Activated T-cell treated with anti-CD3 and anti-CD28 coated beads for 1 hour (primary cell): Measurements from ENCODE around the gene DYNLRB1.
"Not testable (repeated sequence)": the region's sequence is repeated elsewhere in the genome, so short reads cannot be mapped to it uniquely, and the experiment has no call there.

ENCODE experiments used
- DNase-seq: peaks from one replicate; pipeline ENCODE4 v3.0.0-alpha.2; 2020; ENCODE audit warnings: low read depth

The DYNLRB1 gene

DNA sequence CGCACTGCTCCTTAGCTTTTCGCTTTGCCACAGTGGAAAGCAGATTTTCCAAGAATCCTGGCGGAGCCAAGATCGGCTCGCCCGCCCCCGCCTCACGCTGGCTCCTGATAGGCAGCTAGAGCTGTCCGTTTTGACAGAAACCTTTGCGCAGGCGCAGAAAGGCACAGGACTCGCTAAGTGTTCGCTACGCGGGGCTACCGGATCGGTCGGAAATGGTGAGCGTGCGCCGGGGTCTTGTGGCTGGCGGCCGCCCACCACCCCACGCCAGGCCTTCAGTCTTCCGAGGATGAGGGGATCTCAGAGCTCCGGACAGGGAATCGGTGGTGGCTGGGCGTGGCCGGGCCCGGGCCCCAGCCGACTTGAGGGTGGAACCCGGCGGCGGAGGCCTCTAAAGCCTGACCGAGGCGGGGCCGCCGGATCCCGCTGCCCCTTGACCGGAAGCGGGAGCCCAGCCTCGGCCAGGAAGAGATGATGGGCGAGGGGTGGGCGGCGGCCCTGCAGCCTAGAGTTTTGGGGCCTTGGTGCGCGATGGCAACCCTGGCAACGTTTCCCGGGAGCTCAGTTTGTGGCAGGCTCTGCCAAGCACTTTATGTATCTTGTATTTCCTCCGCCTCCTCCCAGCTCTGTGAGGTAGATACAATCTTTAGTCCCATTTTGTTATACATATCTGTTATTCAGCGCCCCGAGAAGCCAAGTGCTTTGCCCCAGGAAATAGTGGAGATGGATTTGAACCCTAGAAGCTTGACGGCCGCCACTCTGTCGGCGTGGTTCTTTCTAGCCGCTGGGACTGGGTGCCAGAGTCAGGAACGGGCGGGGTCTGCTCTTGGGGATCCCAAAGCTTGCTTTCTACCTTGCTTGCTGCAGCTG, at the start of gene DYNLRB1:
Gene DYNLRB1 (plus strand): TSS at position 176 of the 867 bp plus-strand sequence. CDS start 37 bp downstream, at position 213.
- DNase-seq = peak; percentile 96

DNA sequence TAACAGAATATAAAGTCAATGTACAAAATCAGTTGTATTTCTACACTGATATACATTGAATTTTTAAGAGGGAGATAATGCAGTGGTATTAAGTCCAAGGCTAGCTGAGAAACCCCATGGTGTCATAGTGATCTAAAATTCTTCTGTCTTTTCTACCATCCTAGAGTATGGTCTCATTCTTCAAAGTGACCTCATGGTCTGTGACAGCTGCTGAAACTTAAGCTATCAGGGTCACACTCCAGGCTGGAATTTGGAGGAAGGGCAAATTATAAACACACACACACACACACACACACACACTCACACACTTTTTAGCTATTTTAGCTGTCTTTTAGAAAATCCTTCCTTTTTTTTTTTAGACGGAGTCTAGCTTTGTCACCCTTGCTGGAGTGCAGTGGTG, 47.3 kb upstream of the DYNLRB1 start:
- DNase-seq = no peak

DNA sequence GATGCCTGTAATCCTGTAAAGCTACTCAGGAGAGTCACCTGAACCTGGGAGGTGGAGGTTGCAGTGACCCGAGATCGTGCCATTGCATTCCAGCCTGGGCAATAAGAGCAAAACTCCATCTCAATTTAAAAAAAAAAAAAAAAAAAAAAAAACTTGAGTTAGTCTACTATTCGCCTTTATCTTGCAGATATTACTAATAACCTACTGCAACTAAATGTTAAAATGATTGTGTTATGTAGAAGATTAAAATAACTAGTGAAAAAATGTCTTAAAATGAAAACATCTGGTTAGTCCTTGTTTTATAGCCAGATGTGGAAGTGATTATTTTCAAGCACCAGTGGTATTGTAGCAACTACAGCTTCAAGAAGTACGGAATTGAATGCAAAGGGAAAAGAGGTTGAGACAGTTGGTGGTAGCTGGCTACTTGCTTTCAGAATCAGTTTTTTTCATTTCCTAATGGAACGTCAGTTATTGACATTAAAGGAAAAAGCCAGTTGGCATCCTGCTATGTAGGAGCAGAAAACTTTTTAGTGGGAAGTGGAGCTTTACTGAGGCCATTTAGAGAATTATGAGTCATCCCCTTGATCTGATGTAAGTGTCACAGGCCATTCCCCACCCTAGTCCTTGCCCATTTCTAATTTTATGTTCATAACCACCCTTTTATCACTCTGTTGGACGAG, 43.8 kb upstream of the DYNLRB1 start:
- DNase-seq = no peak

DNA sequence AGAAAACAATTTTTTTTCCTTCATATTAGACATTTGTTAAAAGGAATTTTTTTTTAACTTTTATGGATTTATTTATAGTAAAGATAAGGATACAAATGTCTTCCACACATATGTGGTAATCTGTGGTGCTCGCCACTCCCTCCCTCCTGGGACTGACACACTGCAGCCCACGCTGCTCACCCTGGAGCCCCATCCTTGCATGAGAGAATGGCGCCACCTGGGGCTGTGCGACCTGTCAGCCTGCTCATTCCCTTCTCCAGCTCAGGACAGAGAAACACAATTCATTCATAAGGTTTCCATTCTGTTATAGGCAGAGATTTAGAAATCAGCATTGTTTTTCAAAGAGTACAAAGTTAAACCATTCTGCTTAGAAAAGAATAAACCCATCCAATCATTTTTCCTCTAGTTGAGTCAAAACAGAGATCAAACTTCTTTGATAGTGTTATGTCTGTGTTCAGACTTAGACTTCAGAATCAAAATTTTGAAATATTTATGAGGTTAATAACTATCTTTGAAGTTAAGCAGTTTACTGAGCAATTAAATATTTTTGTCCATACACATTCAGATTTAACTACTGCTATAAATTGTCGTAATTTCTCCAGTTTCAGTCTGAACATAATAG, 42.8 kb upstream of the DYNLRB1 start:
- DNase-seq = peak; percentile 11

GRCh38 chr20:34475979-34476736, 40.1 kb upstream of the DYNLRB1 start:
- DNase-seq = peak; percentile 15

- DNase-seq = no peak
Measured at GRCh38 chr20:34479627-34480026, 36.6 kb upstream of the DYNLRB1 start.

GRCh38 chr20:34482154-34482553, 34.1 kb upstream of the DYNLRB1 start:
- not testable (repeated sequence) for DNase-seq

GRCh38 chr20:34483585-34484220, 32.5 kb upstream of the DYNLRB1 start:
- DNase-seq = not testable (repeated sequence)

- DNase-seq = no peak
Measured at GRCh38 chr20:34485068-34485634, 31.1 kb upstream of the DYNLRB1 start.

GRCh38 chr20:34491226-34491931, 24.8 kb upstream of the DYNLRB1 start:
- no peak for DNase-seq

GRCh38 chr20:34491932-34492509, 24.2 kb upstream of the DYNLRB1 start:
- DNase-seq = no peak

DNA sequence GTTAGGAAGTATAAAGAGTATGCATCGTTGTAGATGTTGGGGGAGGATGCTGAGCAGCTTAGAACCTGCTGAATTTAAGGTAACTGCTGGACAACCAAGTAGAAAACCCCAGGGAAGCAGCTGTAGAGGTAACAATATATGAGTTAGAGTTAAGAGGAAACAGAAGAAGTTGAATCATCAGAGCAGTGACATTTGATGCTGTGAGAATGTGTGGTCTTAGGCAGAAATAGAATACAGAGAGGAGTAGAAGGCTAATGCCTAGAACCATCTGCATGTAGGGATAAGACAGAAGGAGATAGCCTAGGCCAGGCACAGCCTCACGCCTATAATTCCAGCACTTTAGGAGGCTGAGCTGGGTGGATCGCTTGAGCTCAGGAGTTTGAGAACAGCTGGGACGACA, 22.6 kb upstream of the DYNLRB1 start:
- no peak for DNase-seq

DNA sequence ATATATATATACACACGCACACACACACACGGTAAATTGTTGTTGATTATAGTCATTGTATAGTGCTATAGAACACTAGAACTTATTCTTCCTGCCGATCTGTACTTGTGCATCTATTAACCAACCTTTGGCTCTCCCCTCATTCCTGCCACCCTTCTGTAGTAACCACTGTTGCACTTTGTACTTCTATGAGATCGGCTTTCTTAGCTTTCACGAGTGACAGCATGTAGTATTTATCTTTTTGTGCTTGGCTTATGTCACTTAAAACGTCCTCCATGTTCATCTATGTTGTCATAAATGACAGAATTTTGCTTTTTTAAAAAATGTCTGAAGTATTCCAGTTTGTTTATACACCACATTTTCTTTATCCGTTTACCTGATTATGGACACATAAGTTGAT, 20.9 kb upstream of the DYNLRB1 start:
- no peak for DNase-seq

GRCh38 chr20:34495916-34496315, 20.3 kb upstream of the DYNLRB1 start:
- no peak for DNase-seq

DNA sequence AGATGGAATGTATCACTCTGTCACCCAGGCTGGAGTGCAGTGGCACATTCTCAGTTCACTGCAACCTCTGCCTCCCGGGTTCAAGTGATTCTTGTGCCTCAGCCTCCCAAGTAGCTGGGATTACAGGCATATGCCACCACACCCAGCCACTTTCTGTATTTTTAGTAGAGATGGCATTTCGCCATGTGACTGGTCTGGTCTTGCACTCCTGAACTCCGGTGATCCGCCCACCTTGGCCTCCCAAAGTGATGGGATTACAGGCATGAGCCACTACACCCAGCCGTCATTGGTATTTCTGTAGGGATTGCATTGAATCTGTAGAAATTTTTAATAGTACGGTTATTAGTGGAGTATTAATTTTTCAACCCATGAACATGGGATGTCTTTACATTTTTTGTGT, 18.6 kb upstream of the DYNLRB1 start:
- not testable (repeated sequence) for DNase-seq

DNA sequence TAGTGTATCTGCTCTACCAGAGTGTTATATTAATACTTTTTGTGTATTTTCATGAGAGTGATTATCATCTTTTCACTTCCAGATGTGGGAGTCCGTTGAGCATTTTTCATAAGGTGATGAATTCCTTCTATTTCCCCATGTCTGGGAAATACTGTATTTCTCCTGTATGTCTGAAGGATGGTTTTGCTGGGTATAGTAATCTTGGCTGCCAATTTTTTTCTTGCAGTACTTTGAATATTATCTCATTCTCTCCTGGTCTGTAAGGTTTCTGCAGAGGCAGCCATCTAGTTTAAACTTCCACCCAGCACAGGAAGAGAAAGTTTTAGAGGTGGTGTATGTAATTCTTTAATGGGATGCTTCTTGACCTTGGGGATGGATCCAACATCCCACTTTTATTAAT, 15.4 kb upstream of the DYNLRB1 start:
- DNase-seq = no peak

- no peak for DNase-seq
Measured at GRCh38 chr20:34506480-34506879, 9.7 kb upstream of the DYNLRB1 start.

DNA sequence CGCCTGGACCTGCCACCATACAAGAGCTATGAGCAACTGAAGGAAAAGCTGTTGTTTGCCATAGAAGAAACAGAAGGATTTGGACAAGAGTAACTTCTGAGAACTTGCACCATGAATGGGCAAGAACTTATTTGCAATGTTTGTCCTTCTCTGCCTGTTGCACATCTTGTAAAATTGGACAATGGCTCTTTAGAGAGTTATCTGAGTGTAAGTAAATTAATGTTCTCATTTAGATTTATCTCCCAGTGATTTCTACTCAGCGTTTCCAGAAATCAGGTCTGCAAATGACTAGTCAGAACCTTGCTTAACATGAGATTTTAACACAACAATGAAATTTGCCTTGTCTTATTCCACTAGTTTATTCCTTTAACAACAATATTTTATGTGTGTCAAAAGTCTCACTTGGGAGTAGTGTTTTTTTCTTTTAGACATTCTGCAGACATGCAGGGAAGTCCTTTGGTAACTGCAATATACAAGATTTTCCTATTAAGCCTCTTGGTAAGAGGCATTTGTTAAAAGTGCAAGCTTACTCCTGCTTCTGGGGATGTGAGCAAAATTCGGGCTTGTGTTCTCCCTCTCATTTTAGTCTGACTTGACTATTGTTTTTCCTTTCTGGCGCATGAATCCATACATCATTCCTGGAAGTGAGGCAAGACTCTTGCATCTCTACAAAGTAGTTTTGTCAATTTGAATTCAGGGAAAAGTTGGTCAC, 8.4 kb upstream of the DYNLRB1 start:
- no peak for DNase-seq

DNA sequence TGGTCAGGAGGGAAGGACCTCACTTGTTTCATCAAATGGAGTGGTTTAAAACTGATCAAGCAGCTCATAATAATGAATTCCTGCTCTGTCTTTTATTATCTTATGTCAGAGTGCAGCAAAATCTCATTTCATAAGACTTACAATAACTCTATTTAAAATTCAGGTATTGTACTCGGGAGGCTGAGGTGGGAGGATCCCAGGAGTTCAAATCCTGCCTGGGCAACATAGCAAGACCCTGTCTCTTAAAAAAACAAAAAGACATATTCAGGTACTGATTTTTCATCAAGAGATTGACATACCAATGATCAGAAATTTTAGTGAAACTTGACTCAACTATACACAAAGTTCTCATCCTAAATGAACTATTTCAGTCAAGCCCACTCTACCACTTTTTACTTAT, 5.6 kb upstream of the DYNLRB1 start:
- DNase-seq = no peak

- DNase-seq = no peak
Measured at GRCh38 chr20:34511891-34512265, 4.3 kb upstream of the DYNLRB1 start.
